ENCODE results near the gene ALPI.

The ALPI gene

DNA sequence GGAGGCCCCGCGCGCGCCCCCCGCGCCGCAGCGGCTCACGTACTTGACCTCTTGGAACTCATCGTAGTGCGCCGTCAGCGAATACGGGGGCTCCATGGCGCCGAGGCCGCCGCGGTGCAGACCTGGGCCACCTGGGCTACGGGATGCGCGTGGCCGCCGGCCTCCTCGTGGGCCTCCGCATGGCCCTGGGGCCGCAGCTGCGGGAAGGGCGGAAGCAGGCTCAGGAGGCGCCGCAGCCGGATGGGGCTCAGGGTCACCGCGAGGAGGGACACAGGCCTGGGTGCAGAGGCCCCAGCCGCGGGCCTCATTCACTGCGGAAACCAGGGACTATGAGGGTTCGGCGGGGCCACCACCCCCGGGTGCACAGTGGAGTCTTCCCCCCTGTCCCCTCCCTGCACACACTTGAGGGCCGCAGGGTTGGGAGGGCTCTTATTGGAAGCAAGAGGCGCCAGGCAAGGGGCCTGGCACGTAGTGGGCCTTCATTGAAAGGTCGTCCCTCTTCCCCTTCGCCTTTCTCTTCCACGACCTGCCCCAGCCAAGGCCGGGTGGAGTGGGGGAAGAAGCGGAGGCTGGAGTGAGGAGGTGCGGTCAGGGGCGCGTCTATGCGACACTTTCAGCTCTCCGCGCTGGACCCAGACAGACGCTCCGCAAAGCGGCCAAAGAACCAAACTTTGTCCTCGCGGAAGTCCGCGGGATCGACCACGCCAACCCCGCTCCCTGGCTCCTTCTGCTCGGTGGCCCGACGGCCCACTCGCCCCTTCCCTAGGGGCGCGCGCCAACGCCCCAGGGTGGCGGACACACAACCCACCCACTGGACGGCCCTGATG is 30.8 kb downstream of the ALPI start:
- DNase-seq: no peak

DNA sequence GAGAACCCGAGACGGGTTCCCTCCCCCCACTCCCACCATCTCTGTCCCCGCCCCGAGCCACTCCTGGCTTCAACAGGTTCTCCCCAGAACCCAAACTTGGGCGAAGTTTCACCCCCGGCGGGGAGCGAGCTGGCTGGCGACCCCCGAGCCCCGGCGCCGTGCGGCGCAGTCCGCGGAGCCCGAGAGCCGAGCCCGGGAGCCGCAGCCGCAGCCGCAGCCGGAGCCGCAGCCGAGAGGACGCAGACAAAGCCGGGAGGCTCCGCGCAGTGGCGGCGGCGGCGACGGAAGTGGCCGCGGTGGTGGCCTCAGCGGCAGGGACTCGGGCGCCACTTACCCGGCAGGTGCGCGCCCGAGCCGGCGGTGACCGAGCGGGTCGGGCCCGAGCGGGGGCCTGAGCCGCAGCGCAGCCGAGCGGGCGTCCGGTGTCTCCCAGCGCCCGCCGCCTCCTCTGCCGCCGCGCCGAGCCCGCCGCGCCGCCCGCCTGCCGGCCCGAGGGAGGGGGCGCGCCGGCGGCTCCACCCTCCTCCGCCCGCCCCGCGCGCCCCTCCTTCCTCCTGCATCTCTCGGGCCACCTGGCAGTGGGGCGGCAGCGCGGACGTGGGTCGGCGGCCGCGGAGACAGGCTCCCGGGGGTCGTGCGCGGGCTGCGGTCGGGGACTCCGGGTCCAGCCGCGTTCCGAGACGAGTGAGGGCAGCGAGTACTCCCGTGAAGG is 31.6 kb downstream of the ALPI start, which contains the start of gene ECEL1:
Gene ECEL1, minus strand, starts transcription at position 450 of the 712 bp plus-strand sequence. CDS start 1,181 bp downstream, outside the sequence.
- no peak for DNase-seq

DNA sequence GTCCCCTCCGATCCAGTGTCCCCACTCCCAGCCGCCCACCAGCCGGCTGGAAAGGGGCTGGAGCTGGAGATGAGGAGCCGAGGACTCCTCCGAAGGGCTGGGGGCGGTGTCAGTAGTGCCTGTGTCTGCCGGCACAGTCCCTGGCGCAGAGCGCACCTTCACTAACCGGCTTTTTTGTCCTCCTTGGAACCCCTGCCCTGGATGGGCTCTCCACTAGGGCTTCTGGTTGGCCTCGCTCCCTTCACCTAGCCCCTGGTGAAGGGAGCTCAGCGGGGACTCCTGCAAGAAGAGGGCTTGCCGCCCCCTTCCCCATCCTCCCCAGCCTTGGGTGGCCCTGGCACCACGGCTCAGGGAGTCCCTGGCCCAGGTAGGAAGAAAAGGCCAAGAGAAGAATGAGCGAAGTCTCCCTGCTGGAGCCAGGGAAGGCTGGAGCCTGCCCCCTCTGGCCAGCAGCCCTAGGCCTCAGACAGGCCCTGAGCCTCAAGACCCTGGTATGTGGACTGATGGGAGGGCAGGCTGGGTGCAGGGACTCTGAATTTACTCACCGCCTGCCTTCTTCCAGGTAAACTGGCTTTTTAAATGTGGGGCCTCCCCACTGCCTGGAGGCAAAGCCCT is 32.3 kb downstream of the ALPI start:
- no peak for DNase-seq

DNA sequence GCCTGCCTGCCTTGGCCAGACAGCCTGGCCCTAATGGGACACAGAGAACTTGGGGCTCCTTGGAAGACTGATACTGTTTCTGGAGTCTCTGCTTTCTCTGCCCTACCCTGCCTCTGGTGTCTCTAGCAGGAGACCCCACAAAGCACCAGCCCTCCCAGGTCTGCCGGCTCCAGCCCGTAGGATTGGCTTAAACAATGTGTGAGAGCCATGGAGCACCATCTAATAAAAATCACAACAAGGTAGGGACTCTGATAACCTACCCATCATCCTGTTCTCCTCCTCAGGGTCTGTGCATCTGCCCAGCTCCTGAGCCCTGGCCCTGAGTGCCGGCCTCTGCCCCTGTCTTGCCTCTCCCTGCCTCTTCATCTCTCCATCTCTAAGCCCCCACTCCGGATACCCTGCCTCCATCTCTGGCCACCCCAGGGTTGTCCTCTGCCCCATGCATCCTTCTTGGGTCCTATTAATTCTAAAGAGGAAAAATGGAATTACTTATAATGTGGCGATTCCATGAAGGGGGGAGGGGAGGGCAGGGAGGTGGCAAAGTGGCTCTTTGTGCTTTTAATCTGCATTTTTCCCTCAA is 32.9 kb downstream of the ALPI start:
- DNase-seq: no peak

DNA sequence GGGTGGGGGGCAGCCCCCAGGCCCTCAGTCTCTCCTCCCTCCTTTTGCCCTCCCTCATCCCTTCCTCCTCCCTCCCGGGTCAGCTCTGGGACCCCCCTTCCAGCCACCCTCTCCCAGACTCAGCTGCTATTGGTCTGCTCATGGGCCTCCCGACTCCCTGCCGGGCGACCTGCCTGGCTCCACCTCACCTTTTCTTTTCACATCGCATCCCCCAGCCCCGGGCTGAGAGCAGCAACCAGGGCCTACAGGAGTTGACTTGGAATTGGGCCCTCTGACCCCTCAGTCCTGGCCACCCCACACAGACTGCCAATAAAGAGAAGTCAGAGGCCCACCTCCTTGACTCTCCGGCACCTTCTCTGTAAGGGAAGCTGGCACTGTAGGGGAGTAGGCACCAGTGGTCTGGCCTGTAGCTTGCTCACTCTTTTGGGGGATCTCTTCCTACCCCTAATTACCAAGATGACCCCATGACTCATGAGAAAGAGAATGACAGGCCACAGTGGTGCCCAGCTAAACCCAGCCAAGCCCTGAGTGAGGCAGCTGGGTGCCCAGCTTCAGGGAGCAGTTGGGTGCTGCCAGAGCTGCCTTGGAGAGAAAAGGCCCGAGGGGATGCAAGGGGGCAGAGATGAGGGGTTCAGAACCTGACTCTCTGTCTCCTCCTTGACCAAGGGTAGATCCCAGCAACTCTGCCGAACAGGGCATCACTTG is 33.7 kb downstream of the ALPI start:
- DNase-seq: no peak

DNA sequence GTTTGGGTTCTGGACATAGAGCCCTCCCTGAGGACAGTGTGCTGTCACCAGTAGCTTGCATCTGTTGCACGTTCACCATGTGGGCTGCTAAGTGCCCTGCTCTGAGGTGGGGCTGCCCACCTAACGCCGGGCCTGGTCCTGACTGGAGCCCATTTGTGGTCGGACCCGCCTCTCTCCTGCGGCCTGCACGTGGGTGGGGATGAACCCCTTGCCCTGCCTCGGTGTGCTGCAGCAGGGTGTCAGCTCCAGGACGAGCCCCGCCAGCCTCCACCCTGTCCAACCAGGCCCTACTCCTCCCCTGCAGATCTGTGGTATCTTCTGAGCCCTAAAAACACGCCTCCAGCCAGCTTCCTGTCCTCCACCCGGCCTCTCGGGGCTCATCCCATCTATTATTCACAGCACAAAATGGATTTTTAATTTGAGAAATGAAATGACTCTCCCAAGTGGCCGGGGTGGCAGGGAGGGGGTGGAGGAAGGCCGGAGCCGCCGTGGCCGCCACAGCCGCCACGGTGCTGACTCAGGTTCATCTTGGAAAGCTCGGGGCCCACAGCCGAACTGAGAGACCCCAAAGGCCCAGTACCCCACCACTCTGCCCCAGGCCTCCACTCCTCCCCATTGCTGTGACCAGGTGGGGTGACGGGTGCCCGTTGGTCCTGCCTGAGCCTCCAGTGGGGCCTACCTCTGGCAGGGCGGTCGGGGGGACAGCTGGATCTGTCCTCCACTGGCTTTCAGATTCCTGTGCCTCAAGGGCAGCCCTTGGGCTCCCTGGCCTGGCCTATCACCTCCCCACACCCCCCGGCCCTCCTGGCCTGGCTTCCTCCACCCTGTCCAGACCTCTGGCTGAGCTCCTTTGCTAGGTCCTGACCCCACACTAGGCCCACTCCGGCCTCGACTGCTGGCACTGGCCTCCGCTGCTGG is 34.5 kb downstream of the ALPI start:
- no peak for DNase-seq

DNA sequence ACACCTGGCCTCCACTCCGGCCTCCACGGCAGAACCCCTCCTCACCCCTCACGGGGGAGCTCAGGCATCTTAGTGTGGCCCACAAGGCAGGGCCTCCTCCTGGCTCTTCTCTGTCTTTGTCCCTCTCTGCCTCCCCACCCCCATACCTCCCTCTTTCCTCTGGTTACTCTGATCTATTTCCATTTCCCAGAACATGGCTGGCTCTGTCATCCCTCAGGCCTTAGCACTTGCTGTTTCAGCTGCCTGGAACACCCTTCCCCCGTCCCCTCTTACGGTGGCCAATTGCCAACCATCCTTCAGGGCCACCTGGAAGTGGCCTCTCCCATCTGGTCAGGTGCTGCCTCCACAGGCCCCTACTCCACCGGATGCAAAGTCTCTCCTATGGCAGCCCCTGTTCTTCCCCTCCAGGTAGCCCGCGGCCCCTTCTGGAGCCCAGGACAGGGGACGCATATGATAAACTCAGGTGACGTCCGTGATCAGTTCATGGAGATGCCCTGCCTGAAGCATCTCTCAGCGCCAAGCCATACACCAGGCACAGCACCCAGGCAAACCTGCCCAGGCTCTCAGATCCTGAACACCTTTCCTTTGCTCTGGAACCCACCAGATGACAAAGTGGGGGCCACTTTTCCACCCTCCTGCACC is 35.3 kb downstream of the ALPI start:
- DNase-seq: no peak

DNA sequence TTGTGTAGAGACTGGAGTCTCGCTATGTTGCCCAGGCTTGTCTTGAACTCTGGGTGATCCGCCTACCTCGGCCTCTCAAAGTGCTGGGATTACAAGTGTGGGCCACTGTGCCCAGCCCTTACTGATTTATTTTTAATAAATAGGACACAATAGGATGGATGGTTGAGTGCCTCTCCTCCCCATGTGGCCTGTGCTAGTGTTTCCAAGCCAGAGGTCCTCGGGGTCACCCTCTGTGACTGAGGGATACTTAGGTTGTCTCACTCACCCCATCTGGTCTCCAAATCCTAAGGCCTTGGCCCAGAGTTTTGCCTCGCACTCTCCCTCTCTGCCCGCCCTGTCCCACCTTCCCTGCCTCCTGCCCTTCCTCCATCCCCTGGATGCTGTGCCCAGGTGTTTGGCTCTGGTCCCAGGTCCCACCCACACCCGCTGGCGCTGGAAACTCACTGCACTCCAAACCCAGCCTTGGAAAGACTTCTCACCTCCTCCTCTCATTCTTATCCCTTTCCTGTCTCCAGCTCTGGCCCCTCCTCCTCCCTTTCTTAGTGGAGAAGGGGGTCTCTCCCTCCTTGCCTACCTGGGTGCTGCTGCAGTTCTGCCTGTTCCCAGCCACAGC is 36.4 kb downstream of the ALPI start:
- DNase-seq: no peak

DNA sequence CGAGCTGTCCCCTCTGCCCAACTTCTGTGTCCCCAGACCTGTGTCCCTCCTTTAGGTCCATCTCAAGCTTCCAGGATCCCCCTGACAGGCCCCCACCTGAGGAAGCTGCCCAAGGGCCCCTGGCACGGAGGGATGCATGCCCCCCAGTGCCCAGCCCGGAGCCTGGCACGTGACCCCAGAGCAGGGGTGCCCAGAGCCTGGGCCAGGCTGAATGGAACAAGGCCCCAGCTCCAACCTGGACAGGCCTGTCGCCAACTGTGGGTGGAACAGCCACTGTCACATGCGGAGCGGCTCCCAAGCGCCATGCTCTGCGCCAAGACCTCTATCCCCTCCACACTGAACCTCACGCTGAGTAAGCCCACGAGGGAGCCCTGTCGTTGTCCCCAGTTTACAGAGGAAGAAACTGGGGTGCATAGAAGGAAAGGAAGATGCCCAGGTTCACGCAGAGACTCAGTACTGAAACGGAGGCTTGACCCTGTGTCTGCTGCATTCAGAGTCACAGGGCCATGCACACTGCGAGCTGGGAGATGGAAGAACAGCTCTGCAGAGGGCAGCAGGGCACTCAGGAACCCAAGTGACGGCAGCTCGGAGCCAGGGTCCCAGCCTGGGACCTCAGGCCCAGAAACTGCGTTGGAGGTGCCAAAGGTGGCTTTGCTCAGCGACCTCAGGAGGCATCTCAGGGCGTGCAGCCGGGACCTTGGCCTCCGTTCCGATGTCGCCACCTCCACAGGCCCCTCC is 37.2 kb downstream of the ALPI start:
- no peak for DNase-seq

DNA sequence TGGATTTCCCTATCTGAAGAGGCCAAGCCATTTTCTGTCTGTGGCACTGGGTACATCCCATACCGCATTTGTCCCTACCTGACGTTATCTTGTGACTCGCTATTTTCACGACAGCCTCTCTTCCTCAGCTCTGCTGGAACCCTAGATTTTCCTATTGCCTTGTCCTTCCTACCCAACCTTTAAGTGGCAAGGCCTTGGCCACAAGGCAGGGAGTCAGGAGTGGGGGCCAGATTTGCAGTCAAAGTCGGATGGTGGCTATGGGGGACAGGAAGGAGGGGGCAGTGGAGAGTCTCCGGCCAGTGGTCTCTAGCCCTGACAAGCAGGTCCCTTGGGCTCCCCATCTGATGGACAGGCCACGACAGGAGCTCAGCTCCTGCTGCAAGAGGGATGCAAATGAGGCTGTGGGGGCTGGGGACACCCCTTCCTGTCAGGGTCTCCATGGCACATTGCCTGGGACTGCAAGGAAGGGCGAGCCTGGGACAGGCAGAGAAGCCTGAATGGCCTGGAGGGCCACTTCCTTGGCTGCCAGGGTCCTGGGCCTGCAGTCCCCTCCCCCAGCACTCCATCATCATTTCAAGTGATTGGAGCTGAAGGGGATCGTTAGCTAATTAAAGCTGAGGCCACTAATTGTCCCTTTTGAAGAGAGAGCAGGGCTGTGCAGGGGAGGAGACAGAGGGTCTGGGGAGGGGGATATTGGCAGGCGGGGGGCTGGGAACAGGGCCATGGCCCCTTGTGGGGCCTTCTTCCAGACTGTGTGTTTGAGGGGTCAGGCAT is 37.9 kb downstream of the ALPI start:
- no peak for DNase-seq

DNA sequence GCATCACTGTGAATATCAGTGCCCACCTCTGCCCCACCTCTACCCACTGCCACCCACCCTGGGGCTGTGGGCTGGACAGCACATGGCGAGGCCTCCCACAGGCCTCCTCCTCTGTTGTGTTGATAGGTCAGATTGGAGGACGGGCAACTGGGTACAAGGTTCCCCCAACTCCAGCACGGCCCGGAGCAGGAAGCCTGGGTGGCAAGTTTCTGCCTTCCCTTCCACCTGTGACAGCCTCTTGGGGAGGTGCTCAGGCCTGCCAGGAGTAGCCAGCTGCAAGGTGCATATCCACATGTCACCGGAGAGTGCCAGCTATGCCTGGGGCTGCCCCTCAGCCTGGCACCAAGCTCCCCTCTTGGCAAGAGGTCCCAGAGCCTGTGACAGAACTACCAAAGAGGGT is 38.6 kb downstream of the ALPI start:
- DNase-seq: no peak

DNA sequence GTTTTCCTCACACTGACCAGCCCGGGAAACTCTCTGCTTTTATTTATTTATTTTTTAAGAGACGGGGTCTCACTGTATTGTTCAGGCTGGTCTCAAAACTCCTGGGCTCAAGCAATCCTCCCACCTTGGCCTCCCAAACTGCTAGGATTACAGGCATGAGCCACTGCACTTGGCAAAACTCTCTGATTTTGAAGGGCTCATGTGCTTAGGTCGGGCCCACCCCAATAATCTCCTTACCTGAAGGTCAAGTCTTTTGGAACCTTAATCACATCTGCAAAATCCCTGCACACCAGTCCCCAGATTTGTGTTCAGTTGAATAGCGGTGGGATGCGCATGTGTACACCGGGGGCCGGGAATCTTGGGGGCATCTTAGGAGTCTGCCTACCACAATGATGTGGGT is 39.3 kb downstream of the ALPI start:
- no peak for DNase-seq

DNA sequence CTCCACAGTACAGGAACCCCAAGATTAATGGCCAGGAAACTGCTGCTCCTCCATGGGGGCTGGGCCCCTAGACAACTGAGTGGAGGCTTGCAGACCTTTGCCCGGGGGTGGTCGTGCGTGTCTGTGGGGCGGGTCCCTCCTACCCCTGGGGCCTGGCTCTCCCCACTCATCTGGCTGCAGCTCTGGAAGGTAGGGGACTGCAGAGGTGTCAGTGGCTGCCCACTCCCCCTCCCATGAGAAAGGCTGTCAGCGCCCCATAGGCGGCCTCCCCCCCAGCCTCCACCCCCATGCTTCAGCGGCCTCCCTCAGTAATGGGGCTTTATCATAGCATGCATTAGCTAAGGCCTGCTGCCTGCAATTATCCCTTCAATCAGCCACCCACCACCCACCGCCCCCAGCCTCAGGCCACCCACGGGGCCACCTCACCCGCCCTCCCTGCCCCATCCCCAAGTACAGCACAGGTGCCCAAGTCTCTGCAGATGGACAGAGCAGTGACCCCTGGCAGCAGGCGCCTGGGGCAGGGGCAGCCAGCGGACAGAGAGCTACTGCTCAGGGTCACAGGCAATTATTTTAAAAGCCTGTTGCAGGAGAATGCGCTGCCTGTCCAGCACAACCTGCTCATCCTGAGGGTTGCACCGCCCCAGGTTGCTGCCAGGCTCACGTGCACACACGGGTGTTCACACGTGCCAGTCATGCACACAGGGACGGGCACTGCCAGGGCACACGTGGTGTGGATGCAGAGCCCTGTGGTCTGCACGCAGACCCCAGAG is 40.7 kb downstream of the ALPI start:
- DNase-seq: no peak

DNA sequence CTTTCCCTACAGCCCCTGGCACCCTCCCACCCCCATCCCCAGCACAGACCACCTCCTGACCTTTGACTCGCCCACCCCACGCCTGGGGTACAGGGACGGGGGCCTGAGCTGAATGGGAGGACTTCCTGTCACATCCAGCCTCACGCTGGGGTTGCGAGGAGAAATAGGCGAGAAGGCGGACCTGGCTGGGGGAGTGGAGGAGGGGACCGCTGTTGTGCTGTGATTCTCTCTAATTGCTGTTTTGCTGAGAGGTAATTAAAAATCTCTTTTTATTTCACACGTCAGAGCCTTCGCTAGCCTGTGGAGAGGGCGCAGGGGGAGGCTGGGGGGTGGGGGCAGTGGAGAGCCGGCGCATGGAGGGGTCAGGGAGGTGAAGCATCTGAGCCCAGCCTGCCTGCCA is 41.4 kb downstream of the ALPI start:
- DNase-seq: no peak

DNA sequence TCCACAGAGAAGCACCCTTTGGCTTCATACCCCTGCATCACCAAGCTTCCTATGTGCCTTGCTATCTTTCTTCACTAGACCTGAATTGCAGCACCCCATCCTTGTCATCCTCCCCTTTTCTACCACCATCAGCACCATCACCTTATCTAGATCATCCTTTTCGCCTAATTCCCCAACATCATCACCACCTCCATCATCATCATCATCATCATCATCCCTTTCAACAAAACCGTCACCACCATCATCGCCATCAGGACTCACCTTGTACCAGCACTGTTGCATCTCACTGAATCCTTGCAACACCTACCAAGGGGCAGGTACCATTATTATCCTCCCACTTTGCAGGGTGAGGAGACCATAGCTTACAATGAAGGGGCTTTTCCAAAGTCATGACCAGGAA is 42.5 kb downstream of the ALPI start:
- no peak for DNase-seq

DNA sequence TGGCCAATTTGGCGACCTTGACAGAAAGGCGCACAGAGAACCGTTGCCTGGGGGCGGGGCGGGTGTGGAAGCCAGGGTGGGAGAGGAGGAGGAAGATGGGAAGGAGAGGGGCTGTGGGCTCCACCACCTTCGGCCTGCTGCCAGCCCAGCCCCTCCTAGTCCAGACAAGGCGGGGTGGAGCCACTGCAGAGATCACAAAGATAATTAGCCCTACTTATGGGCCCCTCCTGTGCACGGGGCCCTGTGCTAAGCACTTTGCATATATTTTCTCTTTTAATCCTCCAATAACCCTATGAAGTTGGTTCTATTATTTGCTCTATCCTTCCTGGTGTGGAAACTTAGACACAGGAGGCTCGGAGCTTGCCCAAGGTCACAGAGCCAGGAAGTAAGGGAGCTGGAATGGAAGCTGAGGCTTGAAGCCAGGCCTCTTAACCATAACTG is 45.4 kb downstream of the ALPI start:
- no peak for DNase-seq

DNA sequence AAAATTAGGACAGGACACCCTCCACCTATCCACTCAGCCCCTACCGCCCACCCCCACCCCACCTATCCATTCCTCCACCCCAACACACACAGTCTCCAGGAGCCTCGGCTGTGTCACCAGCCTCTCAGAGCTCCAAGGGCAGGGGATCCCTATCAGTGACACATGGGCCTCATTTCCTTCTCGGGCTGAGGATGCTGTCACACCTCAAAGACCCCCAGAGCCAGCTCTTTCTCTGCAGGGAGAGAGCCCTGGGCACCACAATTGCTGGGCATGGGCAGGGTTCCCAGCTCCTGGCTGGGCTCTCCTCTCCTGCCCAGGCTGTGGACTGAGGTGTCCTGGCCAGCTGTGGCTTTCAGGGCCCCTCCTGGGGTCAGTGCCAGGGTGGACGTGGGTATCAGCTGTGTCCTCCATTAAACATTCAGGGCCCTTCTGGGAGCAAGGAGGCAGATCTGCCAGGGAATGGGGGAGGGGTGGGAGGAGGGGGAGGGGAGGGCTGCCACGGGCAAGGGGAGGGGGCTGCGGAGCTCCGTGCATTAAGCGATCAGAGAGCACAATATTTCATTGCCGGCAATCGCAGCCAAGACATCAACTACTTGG is 45.9 kb downstream of the ALPI start:
- DNase-seq: no peak

DNA sequence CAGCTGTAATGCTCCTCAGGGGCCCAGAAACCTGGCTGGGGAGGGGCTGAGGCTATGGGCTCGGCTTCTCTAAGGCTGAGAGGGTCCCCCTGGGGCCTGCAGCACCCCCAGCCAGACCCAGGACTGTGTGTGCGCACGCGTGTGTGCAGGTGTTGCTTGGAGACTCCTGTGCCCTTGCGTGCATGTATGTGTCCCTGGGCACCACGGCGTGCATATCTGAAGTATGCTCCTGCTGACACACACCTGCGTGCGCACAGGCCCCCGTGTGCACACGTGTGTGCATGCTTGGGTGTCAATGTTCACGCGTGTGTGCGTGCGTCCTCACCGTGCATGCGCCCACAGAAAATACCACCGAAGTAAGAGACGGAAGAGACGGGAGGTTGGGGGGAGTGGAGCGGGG is 46.6 kb downstream of the ALPI start:
- DNase-seq: peak in 1 of 2 donors; percentile 37

Data from CD4-positive, alpha-beta T cell treated with Interleukin-4 for 1 hour (primary cell).